Large intestine (tissue), 3 donors: ENCODE data around the gene GRXCR2. TPM values are rescaled to one million over a fixed set of nuclear protein-coding genes. Genes with fewer than 3 reads are reported as not detected.

Source experiments
- DNase-seq, 2 donors: peaks; one replicate each; pipeline versions ENCODE4 v3.0.0 to v3.0.0-alpha.2; 2013
- H3K27ac ChIP-seq: one replicate; pipeline ENCODE4 v1.5.1; 2013; ENCODE audit warnings: low read length
- H3K27me3 ChIP-seq: 2 replicates; pipeline ENCODE4 v1.6.1; 2013; ENCODE audit warnings: low read length; ENCODE audit not compliant: control insufficient read depth, insufficient read depth
- H3K36me3 ChIP-seq: 2 replicates; pipeline ENCODE4 v1.6.1; 2013; ENCODE audit warnings: low read length; ENCODE audit not compliant: control insufficient read depth, insufficient read depth
- H3K4me1 ChIP-seq: one replicate; pipeline ENCODE4 v1.6.1; 2013; ENCODE audit warnings: low read length; ENCODE audit not compliant: control insufficient read depth, insufficient read depth
- H3K4me3 ChIP-seq: one replicate; pipeline ENCODE4 v1.5.1; 2013; ENCODE audit warnings: low read length
- H3K9me3 ChIP-seq: one replicate; pipeline ENCODE4 v1.6.1; 2013; ENCODE audit warnings: mild to moderate bottlenecking, low read depth, low read length, moderate library complexity; ENCODE audit not compliant: control insufficient read depth
- WGBS: methylation state at CpG from one replicate; pipeline ENCODE4 v1.1.5; 2013; ENCODE audit warnings: low lambda C conversion rate; ENCODE audit not compliant: insufficient coverage; 5-methylcytosine and 5-hydroxymethylcytosine counted together
- polyA plus RNA-seq: library from polyadenylated mRNA; unstranded; fragments of 120-200 nt; gene quantifications from one replicate; pipeline ENCODE4 v1.2.1, GENCODE V29; 2013

Gene GRXCR2
- polyA plus RNA-seq, 1 donor = 0.03 TPM

DNA sequence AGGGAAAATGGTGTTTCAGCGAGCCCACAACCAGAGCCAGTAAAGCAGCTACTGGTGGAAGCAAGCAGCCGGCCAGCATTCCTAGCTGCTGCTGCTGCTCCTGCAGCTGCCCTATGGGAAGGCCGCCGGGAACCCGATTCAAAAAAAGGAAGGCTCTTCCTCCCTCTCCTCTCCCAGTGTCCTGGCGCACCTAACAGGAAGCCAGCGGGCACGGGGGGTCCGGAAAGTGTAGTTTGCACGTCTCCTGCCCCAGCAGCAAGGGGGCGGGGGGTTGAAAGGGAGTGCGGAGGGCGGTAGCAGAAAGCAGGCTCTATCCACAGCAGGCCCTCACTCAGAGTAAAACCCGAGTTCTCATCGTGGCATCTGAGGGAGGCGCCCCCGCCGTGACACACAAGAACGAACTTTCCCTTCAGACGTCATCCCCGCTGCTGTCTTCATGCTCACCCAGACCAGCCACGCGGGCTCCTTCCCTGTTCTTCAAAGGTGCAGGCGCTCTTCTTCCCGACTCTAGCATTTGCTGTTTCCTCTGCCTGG, 16.5 kb downstream of the GRXCR2 start:
- H3K4me3 ChIP-seq = peak overlapping the region; percentile 23
- WGBS = 50% methylated on average over 2 of the region's 25 CpGs
- DNase-seq = peak in 1 of 2 donors; percentile 72

DNA sequence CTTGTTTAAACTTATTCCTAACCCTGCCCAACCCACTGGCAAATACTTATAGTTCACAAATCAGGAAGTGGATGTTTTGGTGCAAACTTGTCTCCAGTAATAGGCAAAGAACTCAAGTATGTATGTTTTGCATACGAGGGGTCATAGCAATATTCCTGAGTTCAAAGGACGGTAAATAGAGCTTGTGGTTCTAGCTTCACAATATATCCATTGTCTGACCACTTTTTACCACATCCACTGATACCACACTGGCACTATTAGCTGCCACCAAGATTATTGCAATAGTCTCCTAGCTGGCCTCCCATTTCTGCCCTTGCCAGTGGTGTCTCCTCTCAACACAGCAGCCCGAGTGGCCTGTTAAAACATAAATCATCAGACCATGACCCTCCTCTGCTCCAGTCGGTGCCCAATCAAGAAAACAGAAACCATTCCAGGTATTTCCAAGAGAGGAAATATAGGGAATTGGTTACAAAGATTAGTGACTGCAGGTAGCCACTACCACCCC, 17.0 kb downstream of the GRXCR2 start:
- WGBS = no CpG with 5 or more reads among the region's 4 CpGs
- DNase-seq = no peak
- Histone ChIP-seq H3K4me3 (peak overlapping the region; percentile 23), H3K27me3 (no peaks in the 10 kb centered on the region), H3K9me3 (no peaks in the 10 kb centered on the region), H3K36me3 (no peaks in the 10 kb centered on the region), H3K27ac (peak overlapping the region; percentile 93), H3K4me1 (peaks cover 60% of the 10 kb centered on the region)

More for the DNA sequence above, 16.5 kb downstream of the GRXCR2 start:
- H3K4me1 ChIP-seq = peaks cover 58% of the 10 kb centered on the region
- no peaks in the 10 kb centered on the region for H3K9me3 ChIP-seq
- no peaks in the 10 kb centered on the region for H3K36me3 ChIP-seq
- H3K27me3 ChIP-seq = no peaks in the 10 kb centered on the region
- peak overlapping the region; percentile 93 for H3K27ac ChIP-seq

DNA sequence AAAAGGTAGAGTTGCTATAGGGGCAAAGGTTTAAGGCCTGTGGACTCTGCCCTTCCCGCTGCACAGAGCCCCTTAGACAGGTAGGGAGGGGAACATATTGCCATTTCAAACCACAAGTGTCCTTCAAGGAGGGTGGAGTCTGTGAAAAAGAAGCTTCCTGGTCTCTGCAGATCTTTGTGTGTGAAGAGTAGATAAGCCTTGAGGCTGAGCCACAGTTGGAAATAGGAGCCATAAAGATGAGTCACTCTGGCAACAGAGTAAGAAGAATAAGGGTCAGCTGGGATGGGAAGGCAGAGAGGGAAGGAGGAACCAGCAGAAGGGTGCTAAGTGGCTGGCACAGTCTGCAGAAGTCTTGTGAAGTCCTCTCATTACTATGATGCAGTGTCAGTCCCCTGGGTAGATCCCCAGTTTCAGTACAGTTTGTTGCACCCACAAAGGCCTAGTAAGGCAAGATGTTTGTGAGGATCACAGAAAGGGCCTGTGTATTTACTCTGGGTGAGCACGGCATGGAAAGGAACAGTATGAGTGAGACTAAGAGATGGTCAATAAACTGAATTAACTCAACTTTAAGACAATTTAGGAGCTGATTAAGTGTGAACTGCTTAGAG, 18.1 kb downstream of the GRXCR2 start:
- Histone ChIP-seq H3K4me1 (peaks cover 54% of the 10 kb centered on the region), H3K27ac (peak overlapping the region; percentile 93), H3K9me3 (no peaks in the 10 kb centered on the region), H3K36me3 (no peaks in the 10 kb centered on the region), H3K27me3 (no peaks in the 10 kb centered on the region), H3K4me3 (no peak overlapping the region)
- DNase-seq = peak; percentile 95 to 99
- no CpG with 5 or more reads among the region's 2 CpGs for WGBS

DNA sequence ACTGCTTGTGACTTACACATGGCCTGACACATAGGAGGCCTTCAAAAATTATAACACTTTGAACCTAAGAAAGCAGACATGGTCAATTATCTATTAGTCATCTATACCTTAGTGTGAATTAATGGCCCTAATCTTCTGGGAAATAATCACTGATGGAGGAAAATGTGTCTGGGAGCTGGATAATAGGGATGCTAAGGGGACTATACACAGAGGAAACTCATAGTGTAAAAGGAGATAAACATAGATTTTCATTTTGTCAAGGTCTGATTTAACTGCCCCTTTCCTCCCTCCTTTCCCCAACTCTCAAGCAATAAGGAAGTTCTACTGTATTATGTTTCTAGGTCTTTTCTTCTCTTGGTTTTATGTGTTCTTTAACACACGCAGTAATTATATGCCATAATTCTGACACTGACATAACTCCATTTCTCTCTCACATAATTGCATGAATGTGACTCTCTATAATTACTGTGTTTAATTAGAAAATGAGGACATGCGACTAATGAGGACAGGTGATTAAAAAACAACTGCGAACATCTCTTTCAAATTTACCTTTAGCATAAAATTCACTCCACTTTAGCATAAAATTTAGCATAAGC, 18.9 kb downstream of the GRXCR2 start:
- DNase-seq = peak in 1 of 2 donors; percentile 77
- H3K27ac ChIP-seq = peak overlapping the region; percentile 91
- no peaks in the 10 kb centered on the region for H3K36me3 ChIP-seq
- WGBS = 50% methylated on average over 1 of the region's 3 CpGs
- no peaks in the 10 kb centered on the region for H3K9me3 ChIP-seq
- peaks cover 48% of the 10 kb centered on the region for H3K4me1 ChIP-seq
- no peaks in the 10 kb centered on the region for H3K27me3 ChIP-seq
- H3K4me3 ChIP-seq = no peak overlapping the region

DNA sequence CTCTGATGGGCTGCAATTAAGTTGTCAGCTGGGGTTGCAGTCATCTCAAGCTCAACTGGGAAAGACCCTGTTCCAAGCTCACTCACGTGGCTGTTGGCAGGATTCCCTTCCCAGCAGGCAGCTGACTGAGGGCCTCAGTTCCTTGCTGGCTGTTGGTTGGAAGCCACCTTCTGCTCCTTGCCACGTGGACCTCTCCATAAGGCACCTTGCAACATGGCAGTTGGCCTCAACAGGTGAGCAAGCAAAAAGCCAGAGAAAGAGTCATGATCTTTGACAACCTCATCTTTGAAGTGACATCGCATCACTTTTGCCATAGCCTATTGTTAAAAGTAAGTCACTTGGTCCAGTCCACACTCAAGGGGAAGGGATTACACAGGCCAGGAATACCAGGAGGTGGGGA, 19.8 kb downstream of the GRXCR2 start:
- peaks cover 48% of the 10 kb centered on the region for H3K4me1 ChIP-seq
- H3K36me3 ChIP-seq = no peaks in the 10 kb centered on the region
- DNase-seq = no peak
- H3K27ac ChIP-seq = peak overlapping the region; percentile 91
- no peaks in the 10 kb centered on the region for H3K27me3 ChIP-seq
- no peaks in the 10 kb centered on the region for H3K9me3 ChIP-seq
- no peak overlapping the region for H3K4me3 ChIP-seq
- no CpG with 5 or more reads among the region's 3 CpGs for WGBS

DNA sequence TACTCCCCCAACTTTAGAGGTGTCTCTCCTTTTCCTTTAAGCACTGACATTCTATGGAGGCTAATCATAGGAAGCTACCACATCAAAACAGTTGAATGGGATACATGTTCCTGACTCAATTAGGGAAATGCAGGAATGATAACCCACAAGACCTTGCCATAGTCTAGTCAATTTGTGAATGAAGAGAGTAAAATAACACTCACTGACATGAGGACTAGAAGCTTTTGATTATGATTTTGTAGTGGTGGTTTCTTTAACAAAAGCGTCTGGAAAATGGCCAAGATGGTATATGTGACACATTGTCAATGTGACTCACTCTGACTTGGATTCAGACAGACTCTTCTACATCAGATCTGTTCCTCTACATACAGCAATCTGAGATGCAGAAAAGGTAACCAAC, 24.0 kb downstream of the GRXCR2 start:
- 100% methylated on average over 1 of the region's 1 CpG for WGBS
- no peak for DNase-seq
- Histone ChIP-seq H3K27me3 (no peaks in the 10 kb centered on the region), H3K4me1 (peaks cover 23% of the 10 kb centered on the region), H3K36me3 (no peaks in the 10 kb centered on the region), H3K4me3 (no peak overlapping the region), H3K27ac (no peak overlapping the region), H3K9me3 (no peaks in the 10 kb centered on the region)

DNA sequence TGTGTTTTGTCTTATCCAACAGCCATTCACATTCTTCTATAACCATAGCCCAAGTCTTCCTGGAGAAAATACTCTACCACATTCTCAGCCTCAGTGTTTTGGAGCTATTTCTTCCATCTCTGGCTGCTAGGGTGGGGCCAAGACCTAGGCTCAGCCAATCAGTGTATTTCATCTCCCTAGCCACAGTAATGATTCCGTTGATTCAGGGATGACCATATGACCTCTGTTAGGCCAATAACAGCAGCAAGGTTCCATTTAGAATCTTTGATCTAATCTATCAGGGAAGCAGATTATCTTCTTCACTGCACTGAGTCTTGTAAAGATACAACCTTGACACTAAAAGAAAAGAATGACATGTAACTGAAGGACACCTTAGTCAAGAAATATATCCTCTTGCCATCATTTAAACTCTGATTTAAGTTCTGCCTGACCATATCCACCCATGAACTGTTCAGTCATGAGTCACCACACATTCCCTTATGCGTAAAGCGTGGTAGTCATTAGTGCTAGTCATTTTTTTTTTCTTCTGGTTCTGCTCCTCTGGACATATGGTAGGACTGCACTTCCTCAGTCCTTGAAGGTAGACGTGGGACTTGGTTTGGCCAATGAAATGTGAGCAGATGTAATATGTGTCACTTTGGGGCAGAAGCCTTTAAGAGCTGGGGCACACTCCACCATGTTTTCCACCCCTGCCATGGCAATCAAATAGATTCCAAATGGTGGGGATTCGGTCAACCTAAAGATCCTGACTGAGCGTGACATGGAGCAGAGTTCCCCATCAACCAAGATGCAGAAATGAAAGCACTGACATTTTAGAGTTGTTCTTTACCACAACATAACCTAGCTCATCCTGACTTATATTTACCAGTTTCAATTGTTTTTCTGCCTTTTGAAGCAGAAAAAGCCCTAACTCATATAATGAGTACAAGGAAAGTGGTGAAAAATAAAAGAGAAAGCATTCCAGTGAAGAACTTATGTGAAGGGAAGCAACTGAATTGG, 25.0 kb downstream of the GRXCR2 start:
- Histone ChIP-seq H3K4me3 (no peak overlapping the region), H3K27me3 (no peaks in the 10 kb centered on the region), H3K27ac (no peak overlapping the region), H3K9me3 (no peaks in the 10 kb centered on the region), H3K4me1 (peaks cover 12% of the 10 kb centered on the region), H3K36me3 (no peaks in the 10 kb centered on the region)
- no CpG with 5 or more reads among the region's 6 CpGs for WGBS
- DNase-seq = no peak

DNA sequence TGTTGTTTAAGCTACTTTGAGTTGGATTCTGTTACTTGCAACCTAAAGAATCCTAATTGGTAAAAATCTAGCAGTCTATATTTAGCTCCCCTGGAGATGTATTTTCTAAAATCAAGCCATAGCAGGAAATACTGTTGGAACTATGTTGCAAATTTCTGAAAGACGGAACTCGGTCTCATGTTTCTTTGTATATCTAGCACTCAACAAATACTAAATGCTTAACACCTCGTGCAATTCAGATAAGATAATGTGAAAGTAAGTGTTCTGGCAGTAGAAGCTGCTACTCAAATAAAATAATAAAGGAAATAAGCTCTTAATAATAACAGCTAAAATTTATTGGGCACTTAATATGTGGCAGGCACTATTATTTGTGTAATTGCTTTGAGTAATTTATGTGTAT, 26.7 kb downstream of the GRXCR2 start:
- no peak overlapping the region for H3K27ac ChIP-seq
- no CpG with 5 or more reads among the region's 3 CpGs for WGBS

DNA sequence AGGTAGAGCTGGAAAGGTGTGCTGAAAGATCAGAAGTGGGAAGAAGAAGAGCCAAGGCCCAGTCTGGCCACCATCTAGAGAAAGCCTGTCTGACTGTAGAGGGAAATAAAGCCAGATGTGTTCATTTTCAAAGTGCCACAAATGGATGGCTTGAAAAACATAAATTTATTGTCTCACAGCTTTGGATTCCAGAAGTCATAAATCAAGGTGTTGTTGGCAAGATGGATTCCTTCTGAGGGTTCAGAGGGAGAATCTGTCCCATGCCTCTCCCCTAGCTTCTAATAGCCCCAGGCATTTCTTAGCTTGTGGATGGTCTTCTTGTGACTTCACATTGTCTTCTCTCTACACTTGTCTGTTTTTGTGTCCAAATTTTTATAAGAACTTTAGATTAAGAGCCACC, 31.5 kb downstream of the GRXCR2 start:
- H3K36me3 ChIP-seq = no peaks in the 10 kb centered on the region
- H3K27me3 ChIP-seq = no peaks in the 10 kb centered on the region
- H3K9me3 ChIP-seq = no peaks in the 10 kb centered on the region
- peaks cover 8% of the 10 kb centered on the region for H3K4me1 ChIP-seq
- no peak overlapping the region for H3K27ac ChIP-seq
- H3K4me3 ChIP-seq = no peak overlapping the region
- no peak for DNase-seq

More for the DNA sequence above, 26.7 kb downstream of the GRXCR2 start:
- Histone ChIP-seq H3K27me3 (no peaks in the 10 kb centered on the region), H3K4me3 (no peak overlapping the region), H3K9me3 (no peaks in the 10 kb centered on the region), H3K4me1 (no peaks in the 10 kb centered on the region), H3K36me3 (no peaks in the 10 kb centered on the region)
- peak in 1 of 2 donors; percentile 48 for DNase-seq

DNA sequence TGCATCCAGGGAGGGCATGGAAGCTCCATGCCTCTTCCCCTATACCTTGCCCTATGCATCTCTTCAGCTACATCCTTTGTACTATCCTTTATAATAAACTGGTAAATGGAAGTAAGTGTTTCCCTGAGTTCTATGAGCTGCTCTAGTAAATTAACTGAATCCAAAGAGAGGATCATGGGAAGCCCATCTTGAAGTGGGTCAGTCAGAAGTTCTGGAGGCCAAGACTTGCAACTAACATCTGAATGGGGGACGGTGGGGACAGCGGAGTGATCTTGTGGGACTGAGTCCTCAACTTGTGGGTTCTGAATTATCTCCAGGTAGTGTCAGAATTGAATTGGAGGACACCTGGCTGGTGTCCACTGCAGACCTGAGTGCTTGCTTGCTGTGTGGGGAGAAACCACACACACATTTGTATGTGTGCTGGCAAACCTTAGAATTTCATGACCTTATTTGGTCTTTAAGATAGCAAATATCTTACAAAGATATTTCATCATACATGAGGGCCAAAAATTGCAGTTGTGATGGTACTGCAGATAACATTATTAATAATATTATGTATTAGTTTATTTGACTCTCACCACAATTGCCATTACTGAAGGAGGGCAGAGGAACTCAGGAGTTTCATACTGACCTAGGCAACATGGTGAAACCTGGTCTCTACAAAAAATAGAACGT, 32.2 kb downstream of the GRXCR2 start:
- H3K4me1 ChIP-seq = peaks cover 15% of the 10 kb centered on the region
- no peak for DNase-seq
- no peaks in the 10 kb centered on the region for H3K27me3 ChIP-seq
- no peak overlapping the region for H3K27ac ChIP-seq
- no peaks in the 10 kb centered on the region for H3K36me3 ChIP-seq
- no peaks in the 10 kb centered on the region for H3K9me3 ChIP-seq
- no peak overlapping the region for H3K4me3 ChIP-seq
- WGBS = no CpG with 5 or more reads among the region's 3 CpGs
